HCT116 (cell line): Measurements from ENCODE around the gene DMXL1.

Source experiments
- CTCF ChIP-seq, 3 experiments: fragments of 200-600 bp in 1 of 3; sonication (generic) in 1 of 3; IDR thresholded peaks in 2 of 3; conservative IDR thresholded peaks in 1 of 3; 2 replicates each; pipeline ENCODE4 v1.5.1; 2012 to 2017; ENCODE audit warnings: low read depth in 2 of 3, low read length in 2 of 3, antibody characterized with exemption in 1 of 3, borderline replicate concordance in 1 of 3, control low read depth in 1 of 3, mild to moderate bottlenecking in 1 of 3, mixed read lengths in 1 of 3, mixed run types in 1 of 3, moderate library complexity in 1 of 3; ENCODE audit not compliant: insufficient read depth in 1 of 3
- EZH2 ChIP-seq: fragments of 200-600 bp; sonication (generic); IDR thresholded peaks from 2 replicates; pipeline ENCODE4 v1.6.1; 2017; ENCODE audit warnings: antibody characterized with exemption, mixed run types
- JUND ChIP-seq: IDR thresholded peaks from 2 replicates; pipeline ENCODE4 v1.6.1; 2012
- MAX ChIP-seq: IDR thresholded peaks from 2 replicates; pipeline ENCODE4 v1.6.1; 2012
- POLR2A ChIP-seq: IDR thresholded peaks from 2 replicates; pipeline ENCODE4 v1.7.0; 2011; ENCODE audit warnings: borderline replicate concordance; ENCODE audit not compliant: insufficient read depth, insufficient read length; ENCODE audit errors: extremely low read depth
- YY1 ChIP-seq: IDR thresholded peaks from 2 replicates; pipeline ENCODE4 v1.6.1; 2011; ENCODE audit warnings: low read length, low read depth, moderate library complexity, mild to moderate bottlenecking; ENCODE audit not compliant: insufficient replicate concordance; ENCODE audit errors: extremely low read depth

- TF ChIP-seq MAX (no peak), POLR2A (no peak), JUND (no peak), YY1 (no peak), CTCF (IDR thresholded peaks at IDR 0.05 in 2 of 3, conservative IDR thresholded peaks at IDR 0.05 in 1 of 3; ENCODE audit: borderline replicate concordance in 1 of 3, insufficient read depth in 1 of 3, low read depth in 2 of 3, low read length in 2 of 3) (no peak), EZH2 (no peak)
These were observed 167.6 kb downstream of the DMXL1 start for GRCh38 chr5:119238265-119239118.
